AG04449 (cell line): ENCODE results near the gene ANO9.

Experiments
- CTCF ChIA-PET: fragments of 350-600 bp; formaldehyde crosslinking; extraction: SDS; loops from one replicate; lab custom pipeline; 2021; ENCODE audit warnings: antibody characterized with exemption; lab: Yijun Ruan, JAX
- POLR2A ChIA-PET: fragments of 400-600, 350-600 bp; formaldehyde crosslinking; extraction: SDS; loops from one replicate; lab custom pipeline; 2020; ENCODE audit warnings: antibody characterized with exemption, inconsistent platforms; lab: Yijun Ruan, JAX
- DNase-seq: peaks from one replicate; pipeline ENCODE4 v3.0.0-alpha.2; 2010; ENCODE audit warnings: low read depth, low spot score
- H3K4me3 ChIP-seq: 2 replicates; pipeline ENCODE4 v1.5.1; 2011; ENCODE audit warnings: low read depth, mild to moderate bottlenecking, control low read depth, low read length
- TF ChIP-seq, protein P1 (sequence below): IDR thresholded peaks from one replicate; pipeline ENCODE4 v1.5.1; 2011; ENCODE audit warnings: mild to moderate bottlenecking, moderate library complexity, low read length, control low read depth, inconsistent platforms; ENCODE audit not compliant: insufficient read depth; ENCODE audit errors: missing control alignments

ANO9 gene

DNA sequence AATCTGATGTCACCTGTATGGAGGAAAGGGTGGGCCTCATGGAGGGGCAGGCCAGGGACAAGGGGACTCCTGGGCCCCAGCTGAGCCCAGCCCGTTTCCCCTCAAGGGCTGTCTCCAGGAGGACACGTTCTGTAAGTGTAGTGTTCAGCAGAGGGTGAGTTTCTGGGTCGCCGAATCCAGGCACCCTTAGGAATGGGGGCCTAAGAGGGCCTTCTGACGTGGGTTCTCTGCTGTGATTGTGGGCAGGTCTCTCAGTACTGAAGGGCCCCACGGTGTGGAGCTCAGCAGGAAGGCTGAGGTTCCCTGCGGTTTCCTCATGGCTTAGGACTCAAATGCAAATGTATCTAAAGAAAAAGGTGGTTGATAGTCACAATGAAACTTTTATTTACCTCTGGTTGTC, 14.7 kb upstream of the ANO9 start:
- CTCF ChIA-PET, result no interaction called here
- no peak overlapping the region for H3K4me3 ChIP-seq
- no peak for DNase-seq
- TF ChIP-seq, protein P1, sequence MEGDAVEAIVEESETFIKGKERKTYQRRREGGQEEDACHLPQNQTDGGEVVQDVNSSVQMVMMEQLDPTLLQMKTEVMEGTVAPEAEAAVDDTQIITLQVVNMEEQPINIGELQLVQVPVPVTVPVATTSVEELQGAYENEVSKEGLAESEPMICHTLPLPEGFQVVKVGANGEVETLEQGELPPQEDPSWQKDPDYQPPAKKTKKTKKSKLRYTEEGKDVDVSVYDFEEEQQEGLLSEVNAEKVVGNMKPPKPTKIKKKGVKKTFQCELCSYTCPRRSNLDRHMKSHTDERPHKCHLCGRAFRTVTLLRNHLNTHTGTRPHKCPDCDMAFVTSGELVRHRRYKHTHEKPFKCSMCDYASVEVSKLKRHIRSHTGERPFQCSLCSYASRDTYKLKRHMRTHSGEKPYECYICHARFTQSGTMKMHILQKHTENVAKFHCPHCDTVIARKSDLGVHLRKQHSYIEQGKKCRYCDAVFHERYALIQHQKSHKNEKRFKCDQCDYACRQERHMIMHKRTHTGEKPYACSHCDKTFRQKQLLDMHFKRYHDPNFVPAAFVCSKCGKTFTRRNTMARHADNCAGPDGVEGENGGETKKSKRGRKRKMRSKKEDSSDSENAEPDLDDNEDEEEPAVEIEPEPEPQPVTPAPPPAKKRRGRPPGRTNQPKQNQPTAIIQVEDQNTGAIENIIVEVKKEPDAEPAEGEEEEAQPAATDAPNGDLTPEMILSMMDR, result no peak
- POLR2A ChIA-PET, result no interaction called here

DNA sequence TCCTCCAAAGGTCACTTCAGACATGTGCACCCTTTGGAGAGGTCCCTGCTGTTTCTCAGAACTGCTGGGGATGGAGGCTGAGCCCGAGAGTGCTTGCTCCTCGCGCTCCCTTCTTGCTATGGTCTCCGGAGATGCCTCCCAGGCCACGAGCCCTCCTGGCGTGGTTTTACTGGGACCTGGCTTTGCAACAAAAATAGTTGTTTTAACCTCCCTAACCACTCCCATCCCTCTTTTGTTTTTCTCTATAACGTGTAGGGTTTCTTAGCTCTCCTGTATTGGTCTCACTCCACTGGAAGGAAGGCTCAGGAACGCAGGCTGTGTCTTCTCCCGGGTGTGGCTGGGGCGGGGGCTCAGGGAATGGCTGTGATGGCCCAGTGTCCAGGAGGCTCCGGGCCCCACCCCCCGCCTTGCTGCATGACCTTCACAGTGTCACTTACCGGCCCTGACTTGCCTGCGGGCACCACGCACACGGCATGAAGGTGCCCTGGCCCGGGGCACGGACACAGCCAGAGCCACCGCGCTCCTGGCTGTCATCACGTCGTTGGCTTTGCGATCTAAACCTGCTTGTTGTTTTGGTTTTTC, 13.8 kb upstream of the ANO9 start:
- no peak for DNase-seq
- TF ChIP-seq, protein P1, result no peak
- ChIA-PET POLR2A (no interaction called here), CTCF (no interaction called here)
- H3K4me3 ChIP-seq, result no peak overlapping the region

DNA sequence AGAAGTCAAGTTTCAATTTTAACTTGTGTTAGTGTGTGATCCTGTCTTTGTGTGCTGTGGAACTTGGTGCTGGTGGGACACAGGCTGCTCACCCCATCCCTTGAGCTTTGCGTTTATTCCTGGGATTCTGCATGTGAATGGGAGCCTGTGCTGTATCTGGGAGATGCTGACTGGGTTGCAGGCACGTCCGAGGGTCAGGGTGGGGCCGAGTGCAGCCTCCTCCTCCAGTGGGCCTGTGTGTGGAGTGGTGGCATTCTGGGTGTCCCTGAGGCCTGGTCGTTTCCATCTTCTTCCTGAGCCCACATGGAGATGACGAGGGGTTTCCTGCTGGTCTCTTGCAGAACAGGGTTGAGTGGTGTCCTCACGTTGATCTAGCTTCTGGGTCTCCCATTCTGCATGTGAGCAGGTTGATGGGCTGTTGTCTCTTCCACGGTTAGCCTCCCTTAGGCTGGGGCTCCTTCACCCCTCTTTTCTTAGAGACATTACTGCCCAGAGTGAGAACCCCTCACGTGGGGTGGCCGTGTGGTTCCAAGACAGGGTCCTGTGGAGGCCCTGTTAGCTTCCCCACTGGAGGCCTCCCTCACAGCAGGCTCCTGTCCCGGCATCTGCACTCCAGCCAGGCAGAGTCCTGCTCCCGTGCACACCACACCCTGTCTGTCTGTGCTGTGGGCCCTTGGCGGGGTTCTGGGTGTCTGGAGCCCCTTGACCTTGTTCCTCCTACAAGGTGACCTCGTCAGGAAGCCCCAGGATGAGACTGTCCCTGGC, 13.2 kb upstream of the ANO9 start:
- CTCF ChIA-PET, result no interaction called here
- POLR2A ChIA-PET, result no interaction called here
- DNase-seq, result no peak
- no peak overlapping the region for H3K4me3 ChIP-seq
- TF ChIP-seq, protein P1, result no peak

DNA sequence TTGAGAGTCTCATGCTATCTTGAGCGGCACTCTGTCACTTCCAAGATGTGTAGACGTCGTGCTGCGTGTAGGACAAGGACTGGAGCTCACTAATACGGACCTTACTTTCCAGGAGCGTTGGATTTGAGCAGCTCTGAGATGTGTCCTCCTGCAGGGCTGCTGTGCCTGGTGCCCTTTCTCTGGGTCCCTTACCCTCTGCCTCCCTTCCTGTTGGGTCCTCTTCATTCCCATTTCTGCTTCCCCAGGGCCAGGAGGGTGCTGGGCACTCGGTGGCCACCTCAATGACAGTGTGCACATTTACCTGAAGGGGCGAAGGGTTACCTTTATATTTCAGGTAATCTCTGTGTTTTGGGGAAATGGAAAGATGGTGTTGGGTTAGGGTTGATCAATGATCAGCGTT, 12.2 kb upstream of the ANO9 start:
- H3K4me3 ChIP-seq, result no peak overlapping the region
- TF ChIP-seq, protein P1, result no peak
- no peak for DNase-seq
- POLR2A ChIA-PET, result no interaction called here
- CTCF ChIA-PET, result interaction anchor here (0.8 kb wide), 1 partner anchor 203 kb away, joined by 3 read pairs; no protein-coding TSS in a partner anchor

DNA sequence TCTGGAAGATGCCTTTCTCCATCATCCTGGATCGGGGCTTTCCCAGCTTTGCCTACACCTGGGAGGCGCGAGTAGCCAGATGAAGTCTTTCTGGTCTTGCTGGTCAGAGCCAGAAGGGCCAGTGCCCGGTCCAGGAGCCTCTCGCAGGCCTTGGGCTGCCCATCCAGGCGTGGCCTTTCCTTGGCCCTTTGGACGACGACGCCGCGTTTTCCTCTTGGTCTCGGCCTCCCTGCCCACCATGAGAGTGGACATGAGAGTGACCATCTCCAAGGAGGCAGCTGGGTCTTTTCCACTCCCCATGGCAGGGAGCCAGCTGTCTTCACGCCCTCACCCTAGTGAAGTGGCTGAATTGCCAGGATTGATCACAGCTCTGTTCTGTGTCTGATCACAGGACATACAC, 11.8 kb upstream of the ANO9 start:
- TF ChIP-seq, protein P1, result no peak
- H3K4me3 ChIP-seq, result no peak overlapping the region
- ChIA-PET POLR2A (interaction anchor here (0.5 kb wide), 1 partner anchor 10 kb away, joined by 4 read pairs; no protein-coding TSS in a partner anchor), CTCF (no interaction called here)
- DNase-seq, result no peak

DNA sequence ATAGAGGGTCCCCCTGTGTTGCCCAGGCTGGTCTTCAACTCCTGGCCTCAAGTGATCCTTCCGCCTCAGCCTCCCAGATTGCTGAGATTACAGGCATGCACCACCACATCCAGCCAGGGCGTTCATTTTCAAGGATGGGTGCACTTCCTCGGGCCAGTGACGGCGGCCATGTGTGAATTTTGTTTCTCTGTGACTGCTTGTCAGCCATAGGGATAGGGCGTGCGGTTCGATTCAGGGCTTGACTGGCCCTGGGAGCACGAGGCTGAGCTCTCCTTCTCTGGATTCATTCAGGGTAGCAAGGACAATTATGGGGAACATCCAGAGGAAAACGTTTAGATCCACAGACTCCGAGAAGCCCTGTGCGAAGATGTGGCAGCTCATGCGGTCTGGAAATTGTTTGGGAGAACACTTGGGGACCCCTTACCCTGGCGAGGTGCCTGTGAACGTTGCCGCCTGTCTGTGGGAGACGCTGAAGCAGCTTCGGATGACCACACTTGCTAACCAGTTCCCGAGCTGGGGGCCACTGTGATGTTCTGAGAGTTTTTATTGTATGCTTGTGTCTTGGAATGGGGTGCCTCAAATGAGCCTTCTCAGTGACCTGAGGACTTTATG, 11.2 kb upstream of the ANO9 start:
- CTCF ChIA-PET, result interaction anchor here (1.6 kb wide), 1 partner anchor 26 kb away, joined by 4 read pairs; no protein-coding TSS in a partner anchor
- TF ChIP-seq, protein P1, result no peak
- no peak for DNase-seq
- no peak overlapping the region for H3K4me3 ChIP-seq
- POLR2A ChIA-PET, result interaction anchor here (0.5 kb wide), 1 partner anchor 10 kb away, joined by 4 read pairs; no protein-coding TSS in a partner anchor
